Coronary artery (tissue), 2 donors: Measurements from ENCODE around the gene SAMD1.

Source experiments
- DNase-seq: peaks from one replicate; pipeline ENCODE4 v3.0.0-alpha.2; 2017; ENCODE audit warnings: low spot score
- H3K27ac ChIP-seq, 2 donors: fragments of 200-600 bp; sonication (generic); one replicate each; pipeline ENCODE4 v1.5.1; 2016 to 2019
- H3K4me3 ChIP-seq: fragments of 200-600 bp; sonication (generic); 2 replicates; pipeline ENCODE4 v1.5.1; 2016; ENCODE audit warnings: mild to moderate bottlenecking, moderate library complexity
- TF ChIP-seq, protein P1 (sequence below): fragments of 200-600 bp; sonication (generic); IDR thresholded peaks from one replicate; pipeline ENCODE4 v1.5.1; 2019; ENCODE audit warnings: antibody characterized with exemption

Gene SAMD1

GRCh38 chr19:14090509-14091080, at the start of gene SAMD1:
SAMD1 (minus strand) TSS chr19:14090751.
- peak within 1 kb of the TSS; percentile 97 to 98 for H3K27ac ChIP-seq
- TF ChIP-seq, protein P1, sequence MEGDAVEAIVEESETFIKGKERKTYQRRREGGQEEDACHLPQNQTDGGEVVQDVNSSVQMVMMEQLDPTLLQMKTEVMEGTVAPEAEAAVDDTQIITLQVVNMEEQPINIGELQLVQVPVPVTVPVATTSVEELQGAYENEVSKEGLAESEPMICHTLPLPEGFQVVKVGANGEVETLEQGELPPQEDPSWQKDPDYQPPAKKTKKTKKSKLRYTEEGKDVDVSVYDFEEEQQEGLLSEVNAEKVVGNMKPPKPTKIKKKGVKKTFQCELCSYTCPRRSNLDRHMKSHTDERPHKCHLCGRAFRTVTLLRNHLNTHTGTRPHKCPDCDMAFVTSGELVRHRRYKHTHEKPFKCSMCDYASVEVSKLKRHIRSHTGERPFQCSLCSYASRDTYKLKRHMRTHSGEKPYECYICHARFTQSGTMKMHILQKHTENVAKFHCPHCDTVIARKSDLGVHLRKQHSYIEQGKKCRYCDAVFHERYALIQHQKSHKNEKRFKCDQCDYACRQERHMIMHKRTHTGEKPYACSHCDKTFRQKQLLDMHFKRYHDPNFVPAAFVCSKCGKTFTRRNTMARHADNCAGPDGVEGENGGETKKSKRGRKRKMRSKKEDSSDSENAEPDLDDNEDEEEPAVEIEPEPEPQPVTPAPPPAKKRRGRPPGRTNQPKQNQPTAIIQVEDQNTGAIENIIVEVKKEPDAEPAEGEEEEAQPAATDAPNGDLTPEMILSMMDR = no peak
- H3K4me3 ChIP-seq = peak within 1 kb of the TSS; percentile 86
- DNase-seq = peak; percentile 91

DNA sequence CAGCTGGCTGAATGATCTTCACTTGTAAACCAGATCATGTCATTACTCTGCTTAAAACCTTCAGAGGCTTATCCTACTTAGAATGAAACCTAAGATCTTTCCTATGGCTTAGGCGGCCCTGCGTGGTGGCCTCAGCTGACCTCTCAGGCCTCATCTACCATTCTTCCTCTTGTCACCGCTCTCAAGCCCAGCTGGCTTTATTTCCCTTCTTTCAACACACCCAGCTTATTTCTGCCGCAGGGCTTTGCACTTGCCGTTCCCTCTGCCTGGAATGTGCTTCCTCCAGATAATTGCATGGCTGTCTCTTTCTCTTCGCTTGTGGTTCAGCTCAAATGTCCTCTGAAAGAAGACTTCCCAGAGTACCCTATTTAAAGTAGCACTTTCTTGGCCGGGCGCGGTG, 49.4 kb upstream of the SAMD1 start:
- DNase-seq = no peak
- TF ChIP-seq, protein P1 = no peak
- no peak overlapping the region for H3K4me3 ChIP-seq
- H3K27ac ChIP-seq = no peak overlapping the region

DNA sequence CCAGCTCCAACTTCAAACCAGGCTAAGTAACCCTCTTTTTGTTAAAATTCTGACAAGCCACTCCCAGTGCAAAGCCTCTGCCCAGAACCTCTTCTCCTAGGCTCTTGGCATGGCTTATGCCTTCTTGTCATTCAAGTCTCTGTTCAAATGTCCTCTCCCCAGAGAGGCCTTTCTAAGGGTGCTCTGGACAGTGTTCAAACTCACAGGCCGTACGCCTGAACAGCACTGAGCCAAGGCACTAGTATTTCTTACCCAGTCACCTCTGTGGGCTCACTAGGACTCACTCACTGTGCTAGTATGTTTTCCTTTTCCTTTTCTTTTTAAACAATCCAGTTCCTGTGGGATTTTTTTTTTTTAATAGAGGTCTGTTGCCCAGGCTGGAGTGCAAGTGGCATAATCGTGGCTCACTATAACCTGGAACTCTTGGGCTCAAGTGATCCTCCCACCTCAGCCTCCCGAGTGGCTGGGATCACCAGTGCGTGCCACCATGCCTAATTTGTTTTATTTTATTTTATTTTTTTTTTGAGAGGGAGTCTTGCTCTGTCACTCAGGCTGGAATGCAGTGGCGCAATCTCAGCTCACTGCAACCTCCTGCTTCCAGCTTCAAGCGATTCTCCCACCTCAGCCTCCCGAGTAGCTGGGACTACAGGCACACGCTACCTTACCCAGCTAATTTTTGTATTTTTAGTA, 48.2 kb upstream of the SAMD1 start:
- Histone ChIP-seq H3K4me3 (no peak overlapping the region), H3K27ac (peak overlapping the region; percentile 20 to 46)
- TF ChIP-seq, protein P1 = no peak
- no peak for DNase-seq

DNA sequence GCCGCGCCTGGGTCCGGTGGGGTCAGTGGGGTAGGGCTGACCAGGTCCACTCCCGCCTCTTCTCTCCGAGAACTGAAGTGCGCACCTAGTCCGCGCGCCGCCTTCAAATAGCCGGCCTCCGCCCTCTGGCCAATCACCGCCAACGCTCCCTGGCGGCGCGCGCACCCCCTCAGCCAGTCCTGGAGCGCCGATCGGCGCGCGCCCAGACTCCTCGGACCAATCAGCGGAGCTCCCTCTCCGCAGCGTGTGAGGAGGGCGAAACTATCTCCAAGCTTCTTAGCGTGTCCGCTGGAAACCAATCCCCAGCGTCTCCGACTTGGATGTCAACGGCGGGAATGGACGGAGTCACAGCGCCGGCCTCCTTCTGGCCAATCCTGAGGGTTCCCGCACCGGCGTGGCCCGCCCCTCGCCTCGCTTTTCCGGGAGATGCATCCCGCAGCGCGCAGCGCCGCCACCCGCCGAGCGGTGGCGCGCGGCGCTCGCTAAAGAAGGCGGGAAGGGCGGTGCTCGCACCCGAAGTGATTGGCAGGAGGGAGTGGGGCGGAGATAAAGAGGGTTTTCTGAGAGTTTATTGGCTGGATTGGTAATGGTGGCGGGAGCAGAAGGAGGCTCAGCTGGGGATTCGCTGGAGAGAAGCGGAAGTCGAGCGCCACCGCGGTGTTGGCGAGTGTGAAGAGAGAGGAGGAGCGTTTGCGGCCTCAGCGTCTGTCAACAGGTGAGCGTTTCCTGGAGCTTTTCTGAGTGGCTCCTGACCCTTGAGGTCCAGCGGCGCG, 46.1 kb upstream of the SAMD1 start, which contains the start of gene ASF1B:
TSS of gene ASF1B (minus strand) at position 81 of the 773 bp plus-strand sequence. CDS start 133 bp downstream, outside the sequence.
- H3K27ac ChIP-seq = peak within 1 kb of the TSS; percentile 97
- peak; percentile 100 for DNase-seq
- H3K4me3 ChIP-seq = peak within 1 kb of the TSS; percentile 87
- TF ChIP-seq, protein P1 = peak; percentile 79

DNA sequence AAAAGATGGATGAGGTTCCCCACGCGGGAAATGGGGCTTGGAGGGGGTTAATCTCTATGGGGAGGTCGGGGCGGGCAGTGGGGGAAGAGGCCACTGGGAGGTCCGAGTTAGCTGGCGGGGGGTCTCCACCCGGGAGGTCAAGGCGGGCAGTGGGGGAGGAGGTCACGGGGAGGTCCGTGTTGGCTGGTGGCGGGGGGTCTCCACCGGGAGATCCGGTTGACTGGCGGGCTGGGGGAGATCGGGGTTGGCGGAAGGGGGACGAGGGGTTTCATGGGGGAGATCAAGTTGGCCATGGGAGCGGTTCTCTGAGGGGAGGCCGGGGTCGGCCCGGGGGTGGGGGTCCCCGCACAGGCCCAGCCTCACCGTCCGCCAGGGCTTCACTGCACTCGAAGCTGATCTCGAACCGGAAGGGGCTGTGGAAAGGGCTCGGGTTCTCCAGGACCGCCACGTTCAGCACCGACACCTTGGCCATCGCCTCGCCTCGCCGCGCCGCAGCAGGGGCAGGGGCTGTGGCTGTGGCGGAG, 45.5 kb upstream of the SAMD1 start:
- H3K27ac ChIP-seq = peak overlapping the region in 1 of 2 donors; percentile 77
- TF ChIP-seq, protein P1 = no peak
- H3K4me3 ChIP-seq = peak overlapping the region; percentile 81
- DNase-seq = no peak

- H3K27ac ChIP-seq = no peak overlapping the region
- no peak overlapping the region for H3K4me3 ChIP-seq
- no peak for DNase-seq
- TF ChIP-seq, protein P1 = no peak
These were observed 44.8 kb upstream of the SAMD1 start for GRCh38 chr19:14135355-14135754.
